GM12873 (cell line): ENCODE results near the gene ABCA10.

Experiments
- CTCF ChIP-seq: IDR thresholded peaks from 2 replicates; pipeline ENCODE4 v1.5.1; 2012; ENCODE audit warnings: low read depth, mild to moderate bottlenecking, moderate library complexity, low read length, control low read depth; ENCODE audit not compliant: insufficient read depth; ENCODE audit errors: missing control alignments

ABCA10 gene

GRCh38 chr17:69175625-69176456 lies 52.8 kb downstream of the ABCA10 start:
- TF ChIP-seq CTCF: no peak

GRCh38 chr17:69175262-69175624 lies 53.4 kb downstream of the ABCA10 start:
- no peak for TF ChIP-seq CTCF

GRCh38 chr17:69173118-69173517 lies 55.5 kb downstream of the ABCA10 start:
- TF ChIP-seq CTCF: no peak

- TF ChIP-seq CTCF: no peak
Measured at GRCh38 chr17:69170377-69170776, 58.2 kb downstream of the ABCA10 start.

DNA sequence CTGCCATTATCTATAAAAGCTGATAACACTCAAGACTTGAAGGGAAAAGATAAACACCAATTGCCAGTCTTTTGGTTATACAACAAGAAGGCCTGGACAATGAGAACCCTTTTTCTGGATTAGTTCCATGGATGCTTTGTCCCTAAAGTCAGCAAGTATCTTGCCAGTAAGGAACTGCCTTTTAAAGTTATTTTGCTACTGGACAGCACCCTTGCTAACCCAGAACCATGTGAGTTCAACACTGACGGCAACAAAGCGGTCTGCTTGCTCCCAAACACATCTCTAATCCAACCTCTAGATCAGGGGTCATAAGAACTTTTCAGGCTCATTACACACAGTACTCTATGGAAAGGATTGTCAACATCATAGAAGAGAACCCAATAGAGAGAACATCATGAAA lies 61.7 kb downstream of the ABCA10 start:
- TF ChIP-seq CTCF: no peak

- no peak for TF ChIP-seq CTCF
Measured at GRCh38 chr17:69164206-69164605, 64.4 kb downstream of the ABCA10 start.

GRCh38 chr17:69159418-69159817 lies 69.2 kb downstream of the ABCA10 start:
- TF ChIP-seq CTCF: no peak
